C4-2B (cell line): ENCODE results near the gene RIIAD1.

ENCODE experiments used
- ZFX ChIP-seq: fragments of 450-650 bp; IDR thresholded peaks from 2 replicates; pipeline ENCODE4 v1.6.1; 2017
- TF ChIP-seq, protein P1 (sequence below): fragments of 450-650 bp; conservative IDR thresholded peaks from 2 replicates; pipeline ENCODE4 v1.5.1; 2017; ENCODE audit warnings: mild to moderate bottlenecking

DNA sequence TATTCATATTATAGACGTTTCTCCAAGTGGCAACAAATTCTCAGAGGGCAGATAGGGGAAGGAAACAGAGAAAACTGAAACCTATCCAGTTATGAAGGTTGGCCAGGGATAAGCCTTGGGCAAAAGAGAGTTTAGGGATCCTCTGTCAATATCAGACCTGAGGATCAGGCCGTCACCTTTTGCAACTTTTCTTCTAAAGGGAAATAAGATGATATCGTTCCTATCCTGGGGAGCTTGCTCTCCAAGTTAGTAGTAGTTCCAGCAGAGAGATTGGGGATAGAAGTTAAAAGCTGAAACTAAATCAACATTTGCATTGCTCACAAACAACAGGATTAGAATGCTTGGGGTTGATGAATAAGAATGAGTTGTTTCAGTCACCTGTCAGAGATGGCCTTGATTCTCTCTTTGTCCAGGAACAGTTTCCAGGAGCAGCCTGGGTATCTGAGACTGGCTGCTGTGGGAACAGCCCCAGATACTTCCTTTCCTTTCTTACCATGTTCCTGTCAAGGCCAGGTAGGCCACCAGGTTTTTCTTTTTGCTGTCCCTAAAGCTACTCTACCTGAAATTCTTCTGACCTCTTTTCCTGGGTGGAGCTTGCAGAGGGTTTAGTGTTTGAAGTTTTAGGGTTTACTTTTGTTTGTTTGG is 2.5 kb downstream of the RIIAD1 start:
- TF ChIP-seq, protein P1, sequence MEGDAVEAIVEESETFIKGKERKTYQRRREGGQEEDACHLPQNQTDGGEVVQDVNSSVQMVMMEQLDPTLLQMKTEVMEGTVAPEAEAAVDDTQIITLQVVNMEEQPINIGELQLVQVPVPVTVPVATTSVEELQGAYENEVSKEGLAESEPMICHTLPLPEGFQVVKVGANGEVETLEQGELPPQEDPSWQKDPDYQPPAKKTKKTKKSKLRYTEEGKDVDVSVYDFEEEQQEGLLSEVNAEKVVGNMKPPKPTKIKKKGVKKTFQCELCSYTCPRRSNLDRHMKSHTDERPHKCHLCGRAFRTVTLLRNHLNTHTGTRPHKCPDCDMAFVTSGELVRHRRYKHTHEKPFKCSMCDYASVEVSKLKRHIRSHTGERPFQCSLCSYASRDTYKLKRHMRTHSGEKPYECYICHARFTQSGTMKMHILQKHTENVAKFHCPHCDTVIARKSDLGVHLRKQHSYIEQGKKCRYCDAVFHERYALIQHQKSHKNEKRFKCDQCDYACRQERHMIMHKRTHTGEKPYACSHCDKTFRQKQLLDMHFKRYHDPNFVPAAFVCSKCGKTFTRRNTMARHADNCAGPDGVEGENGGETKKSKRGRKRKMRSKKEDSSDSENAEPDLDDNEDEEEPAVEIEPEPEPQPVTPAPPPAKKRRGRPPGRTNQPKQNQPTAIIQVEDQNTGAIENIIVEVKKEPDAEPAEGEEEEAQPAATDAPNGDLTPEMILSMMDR, result no peak
- TF ChIP-seq ZFX, result no peak
